NCI-H1930 (cell line): ENCODE measurements around the gene GORAB.

Source experiments
- DNase-seq, 2 experiments: peaks; one replicate each; lab custom pipeline; 2025; lab: John Stamatoyannopoulos, UW

Gene GORAB

GRCh38 chr1:170590921-170591705, 59.1 kb downstream of the GORAB start:
- no peak for DNase-seq

- DNase-seq: no peak
These were observed 60.7 kb downstream of the GORAB start for GRCh38 chr1:170592591-170593111.

GRCh38 chr1:170593173-170594011, 61.4 kb downstream of the GORAB start:
- no peak for DNase-seq

GRCh38 chr1:170594066-170594626, 62.2 kb downstream of the GORAB start:
- no peak for DNase-seq

GRCh38 chr1:170596701-170597100, 64.7 kb downstream of the GORAB start:
- DNase-seq: no peak

GRCh38 chr1:170598618-170599017, 66.7 kb downstream of the GORAB start:
- DNase-seq: no peak

GRCh38 chr1:170599033-170599432, 67.1 kb downstream of the GORAB start:
- DNase-seq: no peak

- no peak for DNase-seq
These were observed 69.9 kb downstream of the GORAB start for GRCh38 chr1:170601866-170602265.
